ENCODE data around the gene CD200R1. TPM values are rescaled to one million over a fixed set of nuclear protein-coding genes. Genes with fewer than 3 reads are reported as not detected.

CD200R1 gene
- total RNA-seq, 1 donor from 2014 or later: 1.9 TPM

- intact Hi-C loops (cut with DNase I): no loop called here
- DNase-seq: no peak
- Histone ChIP-seq H3K36me3 (no peaks in the 10 kb centered on the region), H3K27me3 (no peaks in the 10 kb centered on the region), H3K4me3 (no peak overlapping the region), H3K27ac (no peak overlapping the region), H3K4me1 (peaks cover 7% of the 10 kb centered on the region), H3K9me3 (no peaks in the 10 kb centered on the region)
- no peak for TF ChIP-seq CTCF (IDR thresholded peaks at IDR 0.05)
- ATAC-seq: no peak
These were observed 5.2 kb upstream of the CD200R1 start for GRCh38 chr3:112980080-112980479.

- DNase-seq: no peak
- intact Hi-C loops (cut with DNase I): loop anchor here (10.0 kb wide), 1 partner anchor 335 kb away; the partner anchor contains the start of gene CCDC80
These were observed 4.4 kb upstream of the CD200R1 start for GRCh38 chr3:112979244-112979832.

GRCh38 chr3:112976953-112977352, 2.0 kb upstream of the CD200R1 start:
- Histone ChIP-seq H3K36me3 (no peaks in the 10 kb centered on the region), H3K27ac (no peak overlapping the region), H3K9me3 (no peaks in the 10 kb centered on the region), H3K4me1 (peaks cover 7% of the 10 kb centered on the region), H3K27me3 (no peaks in the 10 kb centered on the region), H3K4me3 (no peak overlapping the region)
- no peak for DNase-seq
- intact Hi-C loops (cut with DNase I): loop anchor here (10.0 kb wide), 1 partner anchor 332 kb away; the partner anchor contains the start of gene CCDC80
- ATAC-seq: no peak
- no peak for TF ChIP-seq CTCF (IDR thresholded peaks at IDR 0.05)

More at GRCh38 chr3:112979244-112979832, 4.4 kb upstream of the CD200R1 start:
- Histone ChIP-seq H3K9me3 (no peaks in the 10 kb centered on the region), H3K4me1 (peaks cover 7% of the 10 kb centered on the region), H3K4me3 (no peak overlapping the region), H3K36me3 (no peaks in the 10 kb centered on the region), H3K27ac (no peak overlapping the region), H3K27me3 (no peaks in the 10 kb centered on the region)
- ATAC-seq: no peak
- TF ChIP-seq CTCF (IDR thresholded peaks at IDR 0.05): peak; percentile 81

- Histone ChIP-seq H3K27ac (no peak overlapping the region), H3K27me3 (no peaks in the 10 kb centered on the region), H3K4me1 (peaks cover 7% of the 10 kb centered on the region), H3K4me3 (no peak overlapping the region), H3K9me3 (no peaks in the 10 kb centered on the region), H3K36me3 (no peaks in the 10 kb centered on the region)
- DNase-seq (no peak), ATAC-seq (no peak)
- intact Hi-C loops (cut with DNase I): loop anchor here (10.0 kb wide), 1 partner anchor 331 kb away; the partner anchor contains the start of gene CCDC80
- TF ChIP-seq CTCF (IDR thresholded peaks at IDR 0.05): no peak
These were observed 1.1 kb upstream of the CD200R1 start for GRCh38 chr3:112976001-112976400.

- Histone ChIP-seq H3K9me3 (no peaks in the 10 kb centered on the region), H3K4me3 (peak overlapping the region; percentile 25), H3K4me1 (peaks cover 7% of the 10 kb centered on the region), H3K27ac (no peak overlapping the region), H3K36me3 (no peaks in the 10 kb centered on the region), H3K27me3 (no peaks in the 10 kb centered on the region)
- TF ChIP-seq CTCF (IDR thresholded peaks at IDR 0.05): no peak
- intact Hi-C loops (cut with DNase I): loop anchor here (10.0 kb wide), 1 partner anchor 329 kb away; the partner anchor contains the start of gene CCDC80
- DNase-seq (no peak), ATAC-seq (no peak)
These were observed 755 bp downstream of the CD200R1 start for GRCh38 chr3:112974178-112974517.

Data from upper lobe of right lung (tissue), 1 donor.